ENCODE data around the gene ATP10A. TPM values are rescaled to one million over a fixed set of nuclear protein-coding genes. Genes with fewer than 3 reads are reported as not detected.

ATP10A gene
- total RNA-seq, 1 donor from 2014 or later: 5.7 TPM

DNA sequence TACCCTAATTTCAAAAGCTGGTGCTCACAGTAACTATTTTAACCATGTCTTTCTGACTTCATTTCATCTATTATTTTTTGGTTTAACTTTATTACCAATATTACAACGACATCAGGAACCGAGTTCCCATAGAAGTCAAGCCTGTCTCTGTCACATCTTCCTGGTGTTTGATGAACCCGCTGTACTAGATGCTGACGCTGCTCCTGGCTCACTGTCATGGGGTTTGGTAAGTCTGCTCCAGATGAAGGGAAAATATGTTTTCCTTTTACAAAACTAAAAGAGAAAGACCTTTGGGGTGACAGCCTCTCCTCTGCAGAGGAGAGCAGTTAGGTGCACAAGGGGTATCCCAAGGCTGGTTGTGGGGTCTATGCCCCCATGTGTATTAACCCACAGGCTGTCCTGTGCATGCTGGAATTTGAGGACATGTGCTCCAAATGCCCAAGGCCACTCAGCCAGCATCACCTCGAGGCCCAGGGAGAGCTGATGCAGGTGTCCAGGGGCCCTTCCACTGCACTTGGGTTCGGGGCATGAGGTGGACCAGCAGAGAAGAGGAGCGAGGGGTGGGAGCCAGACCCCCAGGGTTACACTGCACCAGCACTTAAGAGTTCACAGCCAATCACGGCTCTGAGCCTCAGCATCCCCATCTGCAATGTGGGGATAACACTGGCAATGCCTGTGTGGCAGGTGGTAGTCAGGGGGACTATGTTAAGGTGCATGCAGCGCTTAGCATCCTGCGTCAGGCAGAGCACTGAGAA, 62.2 kb downstream of the ATP10A start:
- DNase-seq (ENCODE audit: low spot score): no peak
- intact Hi-C loops (cut with DNase I): no loop called here
- no peak for ATAC-seq

DNA sequence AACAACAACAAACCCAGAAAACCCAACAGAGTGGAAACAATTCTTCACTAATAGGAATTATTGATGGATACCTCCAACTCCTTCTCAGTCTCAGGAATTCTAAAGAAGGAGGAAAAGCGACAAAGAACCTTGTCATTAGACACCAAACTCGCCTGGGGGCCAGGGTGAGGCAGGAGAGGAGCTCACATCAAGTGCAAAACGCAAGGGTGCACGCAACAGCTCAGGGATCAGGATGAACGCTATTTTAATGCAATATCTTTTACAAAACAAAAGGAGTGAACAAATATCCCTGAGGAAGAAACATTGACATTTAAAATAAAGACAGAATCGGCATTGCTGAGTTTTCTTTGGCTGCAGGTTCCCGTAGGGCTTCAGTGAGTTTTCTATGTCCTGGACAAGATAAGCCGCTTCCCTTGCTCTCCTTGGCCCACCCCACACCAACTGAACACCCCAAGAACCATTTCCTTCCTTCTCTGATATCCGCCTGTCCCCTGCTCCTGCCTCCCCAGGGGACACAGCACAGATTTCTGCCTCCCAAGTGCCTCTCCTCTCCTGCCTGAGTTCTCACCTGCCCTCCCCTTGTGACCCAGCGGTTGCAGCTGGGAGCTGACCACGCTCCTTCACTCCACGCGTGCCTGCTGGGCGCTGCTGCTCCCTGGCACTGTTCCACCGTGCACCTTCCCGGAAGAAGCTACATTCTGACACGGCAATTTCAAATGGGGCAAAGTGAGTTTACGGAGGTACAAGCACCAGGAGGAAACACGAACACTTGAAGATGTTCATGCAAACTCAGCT, 63.0 kb downstream of the ATP10A start:
- DNase-seq (ENCODE audit: low spot score) (no peak), ATAC-seq (no peak)
- intact Hi-C loops (cut with DNase I): no loop called here

DNA sequence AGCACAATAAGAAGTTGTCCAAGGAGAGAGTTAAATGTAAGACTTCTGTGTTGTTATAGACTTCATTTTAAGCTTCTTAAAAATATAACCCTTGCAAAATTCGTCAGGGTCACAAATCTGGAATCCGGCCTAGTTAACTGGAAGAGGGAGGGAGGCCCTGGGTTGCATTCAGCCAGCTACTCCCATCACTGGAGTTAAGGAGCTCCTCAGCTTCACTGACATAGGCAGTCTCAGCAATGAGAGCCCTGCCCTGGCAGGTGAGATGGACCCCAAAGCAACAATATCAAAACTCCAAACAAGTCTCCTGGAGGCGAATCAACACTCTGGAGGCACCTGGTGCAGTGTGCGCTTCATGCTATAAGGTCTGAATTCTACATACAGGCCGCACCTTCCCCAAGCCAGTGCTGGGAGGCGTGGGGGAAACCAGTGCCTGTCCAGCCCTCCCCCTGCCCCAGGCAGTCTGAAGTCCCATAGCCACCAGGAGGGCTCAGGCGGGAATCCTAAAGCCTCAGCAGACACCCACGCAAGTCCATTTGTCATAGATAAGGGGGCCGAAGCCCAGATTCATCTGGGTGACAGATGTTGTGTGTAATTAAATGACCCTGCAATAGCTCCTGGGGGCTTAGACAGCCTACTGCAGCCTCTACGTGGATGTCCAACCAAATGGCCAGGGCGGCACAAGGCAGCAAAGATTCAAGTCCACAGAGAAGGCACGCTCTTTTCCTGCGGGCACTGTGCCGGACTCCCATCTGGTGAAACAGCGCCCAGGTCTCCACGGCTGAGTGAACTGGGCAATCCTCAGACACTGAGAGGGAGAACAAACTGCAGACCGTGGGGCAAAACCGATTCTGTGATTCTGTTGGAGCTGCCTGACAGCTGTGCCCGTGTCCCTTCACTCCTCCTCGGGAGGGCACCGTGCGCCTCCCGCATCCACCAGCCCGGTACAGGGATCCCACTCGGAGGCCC, 64.9 kb downstream of the ATP10A start:
- DNase-seq (ENCODE audit: low spot score) (no peak), ATAC-seq (no peak)
- intact Hi-C loops (cut with DNase I): no loop called here

- DNase-seq (ENCODE audit: low spot score) (no peak), ATAC-seq (peak; percentile 25)
- intact Hi-C loops (cut with DNase I): no loop called here
These were observed 65.6 kb downstream of the ATP10A start for GRCh38 chr15:25797511-25797935.

GRCh38 chr15:25797035-25797434, 66.1 kb downstream of the ATP10A start:
- DNase-seq (ENCODE audit: low spot score): no peak
- intact Hi-C loops (cut with DNase I): no loop called here

GRCh38 chr15:25796395-25796794, 66.7 kb downstream of the ATP10A start:
- ATAC-seq (no peak), DNase-seq (ENCODE audit: low spot score) (no peak)

More at GRCh38 chr15:25797035-25797434, 66.1 kb downstream of the ATP10A start:
- peak; percentile 32 for ATAC-seq

GRCh38 chr15:25795712-25796111, 67.4 kb downstream of the ATP10A start:
- DNase-seq (ENCODE audit: low spot score) (no peak), ATAC-seq (peak; percentile 38)
- intact Hi-C loops (cut with DNase I): no loop called here

More at GRCh38 chr15:25796395-25796794, 66.7 kb downstream of the ATP10A start:
- intact Hi-C loops (cut with DNase I): no loop called here

GRCh38 chr15:25795061-25795460, 68.1 kb downstream of the ATP10A start:
- ATAC-seq (no peak), DNase-seq (ENCODE audit: low spot score) (no peak)
- intact Hi-C loops (cut with DNase I): no loop called here

- DNase-seq (ENCODE audit: low spot score) (no peak), ATAC-seq (no peak)
- intact Hi-C loops (cut with DNase I): no loop called here
These were observed 69.6 kb downstream of the ATP10A start for GRCh38 chr15:25793354-25794050.

DNA sequence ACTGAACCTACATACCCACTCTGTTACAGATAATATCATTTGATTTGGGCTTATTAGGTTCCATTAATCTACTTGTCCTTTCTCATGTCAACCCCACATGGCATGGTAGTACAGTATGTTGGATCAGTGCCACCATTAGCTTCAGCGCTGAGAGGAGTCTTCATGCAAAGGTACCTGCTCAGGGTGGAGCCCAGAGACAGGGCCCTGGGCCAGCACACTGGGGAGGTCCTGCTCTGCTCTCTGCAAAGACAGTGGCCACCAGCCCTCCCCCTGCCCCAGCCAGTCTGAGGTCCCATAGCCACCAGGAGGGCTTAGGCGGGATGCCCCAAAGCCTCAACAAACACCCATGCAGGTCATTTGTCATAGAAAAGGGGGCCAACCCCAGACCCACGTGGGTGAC, 71.0 kb downstream of the ATP10A start:
- intact Hi-C loops (cut with DNase I): no loop called here
- ATAC-seq: no peak
- DNase-seq (ENCODE audit: low spot score): no peak

GRCh38 chr15:25790000-25790660, 73.0 kb downstream of the ATP10A start:
- peak; percentile 86 for ATAC-seq
- intact Hi-C loops (cut with DNase I): no loop called here
- DNase-seq (ENCODE audit: low spot score): peak; percentile 76

- no peak for DNase-seq (ENCODE audit: low spot score)
- intact Hi-C loops (cut with DNase I): no loop called here
- ATAC-seq: peak; percentile 35
These were observed 73.5 kb downstream of the ATP10A start for GRCh38 chr15:25789616-25789999.

- peak; percentile 55 for DNase-seq (ENCODE audit: low spot score)
These were observed 73.9 kb downstream of the ATP10A start for GRCh38 chr15:25789211-25789610.

GRCh38 chr15:25787855-25788520, 75.1 kb downstream of the ATP10A start:
- intact Hi-C loops (cut with DNase I): no loop called here
- DNase-seq (ENCODE audit: low spot score): no peak
- peak; percentile 58 for ATAC-seq

More at GRCh38 chr15:25789211-25789610, 73.9 kb downstream of the ATP10A start:
- intact Hi-C loops (cut with DNase I): no loop called here
- peak; percentile 82 for ATAC-seq

DNA sequence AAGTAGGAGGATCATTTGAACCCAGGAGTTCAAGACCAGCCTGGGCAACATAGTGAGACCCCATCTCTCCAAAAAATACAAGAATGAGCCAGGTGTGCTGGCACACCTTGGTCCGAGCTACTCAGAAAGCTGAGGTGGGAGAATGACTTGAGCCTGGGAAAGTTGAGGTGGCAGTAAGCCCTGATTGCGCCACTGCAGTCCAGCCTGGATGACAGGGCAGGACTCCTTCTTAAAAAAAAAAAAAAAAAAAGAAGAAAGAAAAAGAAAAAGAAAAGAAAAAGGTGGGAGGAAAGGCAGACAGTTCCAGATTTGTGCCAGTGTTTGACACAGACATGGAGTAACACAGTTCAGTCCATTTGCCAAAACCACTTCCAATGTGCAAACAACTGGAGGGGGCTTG, 75.7 kb downstream of the ATP10A start:
- DNase-seq (ENCODE audit: low spot score) (no peak), ATAC-seq (no peak)
- intact Hi-C loops (cut with DNase I): no loop called here

DNA sequence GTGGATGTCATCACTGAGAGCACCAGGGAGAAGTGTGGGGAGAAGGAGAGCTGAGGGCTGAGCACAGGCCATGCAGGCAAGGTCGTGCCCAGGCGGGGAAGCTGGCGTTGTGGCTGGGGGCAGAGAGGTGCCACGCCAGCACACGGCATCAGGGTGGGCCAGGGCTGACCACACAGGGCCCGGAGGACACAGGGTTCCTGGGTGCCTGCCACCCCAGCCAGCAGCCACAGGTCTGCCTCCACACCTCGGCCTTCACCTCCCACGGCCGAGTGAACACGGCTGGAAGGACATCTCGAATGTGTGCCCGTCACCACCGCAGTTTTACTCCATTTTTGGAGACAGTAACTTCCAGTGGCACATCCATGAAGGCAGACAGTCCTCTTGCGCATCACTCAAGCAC, 77.1 kb downstream of the ATP10A start:
- intact Hi-C loops (cut with DNase I): no loop called here
- no peak for ATAC-seq
- DNase-seq (ENCODE audit: low spot score): no peak

GRCh38 chr15:25785641-25786025, 77.5 kb downstream of the ATP10A start:
- DNase-seq (ENCODE audit: low spot score) (no peak), ATAC-seq (no peak)
- intact Hi-C loops (cut with DNase I): no loop called here

Data from sciatic nerve (tissue), 2 donors.